Neural progenitor cell (in vitro differentiated cells): ENCODE results near the gene ASAP2. TPM values are rescaled to one million over a fixed set of nuclear protein-coding genes. Genes with fewer than 3 reads are reported as not detected.

ENCODE experiments used
- DNase-seq: peaks from one replicate; pipeline ENCODE4 v3.0.0-alpha.2; 2016; ENCODE audit warnings: low spot score
- H2AFZ ChIP-seq: fragments of 200-600 bp; sonication (generic); replicated peaks from 2 replicates; pipeline ENCODE4 v1.6.1; 2016; ENCODE audit warnings: antibody characterized with exemption
- H3F3A ChIP-seq: fragments of 200-600 bp; sonication (generic); 2 replicates; pipeline ENCODE4 v1.6.1; 2016; ENCODE audit warnings: antibody characterized with exemption, low read depth
- H3K27ac ChIP-seq: fragments of 200-600 bp; sonication (generic); 2 replicates; pipeline ENCODE4 v1.5.1; 2016; ENCODE audit warnings: mild to moderate bottlenecking
- H3K27me3 ChIP-seq: fragments of 200-600 bp; sonication (generic); 2 replicates; pipeline ENCODE4 v1.6.1; 2016; ENCODE audit warnings: mild to moderate bottlenecking, moderate library complexity
- H3K36me3 ChIP-seq: fragments of 200-600 bp; sonication (generic); 2 replicates; pipeline ENCODE4 v1.5.1; 2016
- H3K4me1 ChIP-seq: fragments of 200-600 bp; sonication (generic); 2 replicates; pipeline ENCODE4 v1.6.1; 2016; ENCODE audit warnings: mixed run types
- H3K4me2 ChIP-seq: fragments of 200-600 bp; sonication (generic); 2 replicates; pipeline ENCODE4 v1.6.1; 2016
- H3K4me3 ChIP-seq: fragments of 200-600 bp; sonication (generic); 2 replicates; pipeline ENCODE4 v1.5.1; 2016
- H3K79me2 ChIP-seq: fragments of 200-600 bp; sonication (generic); 2 replicates; pipeline ENCODE4 v1.6.1; 2016; ENCODE audit warnings: low read depth
- H3K9ac ChIP-seq: fragments of 200-600 bp; sonication (generic); 2 replicates; pipeline ENCODE4 v1.6.1; 2016
- H3K9me3 ChIP-seq: fragments of 200-600 bp; sonication (generic); 2 replicates; pipeline ENCODE4 v1.5.1; 2016; ENCODE audit warnings: low read depth
- H4K20me1 ChIP-seq: fragments of 200-600 bp; sonication (generic); 2 replicates; pipeline ENCODE4 v1.6.1; 2016; ENCODE audit warnings: low read depth
- H3K27ac Mint-ChIP-seq: 3 replicates; pipeline ENCODE4 v1.8.0; 2021; ENCODE audit warnings: mixed read lengths
- H3K27me3 Mint-ChIP-seq: 2 replicates; pipeline ENCODE4 v1.8.0; 2022; ENCODE audit warnings: low read depth, mild to moderate bottlenecking, inconsistent platforms, moderate library complexity, mixed read lengths; ENCODE audit not compliant: insufficient read depth
- H3K36me3 Mint-ChIP-seq: 3 replicates; pipeline ENCODE4 v1.8.0; 2021; ENCODE audit warnings: mixed read lengths
- H3K4me1 Mint-ChIP-seq: 3 replicates; pipeline ENCODE4 v1.8.0; 2021; ENCODE audit warnings: mixed read lengths
- H3K4me3 Mint-ChIP-seq: 3 replicates; pipeline ENCODE4 v1.8.0; 2021; ENCODE audit warnings: mild to moderate bottlenecking, moderate library complexity, mixed read lengths
- H3K9me3 Mint-ChIP-seq: 3 replicates; pipeline ENCODE4 v1.8.0; 2020; ENCODE audit warnings: mixed read lengths
- CTCF ChIP-seq: fragments of 200-600 bp; sonication (generic); IDR thresholded peaks from 2 replicates; pipeline ENCODE4 v1.5.1; 2017; ENCODE audit warnings: antibody characterized with exemption, mild to moderate bottlenecking
- EZH2 ChIP-seq: fragments of 200-600 bp; sonication (generic); IDR thresholded peaks from 2 replicates; pipeline ENCODE4 v1.6.1; 2017; ENCODE audit warnings: antibody characterized with exemption, mild to moderate bottlenecking, moderate library complexity
- EZH2phosphoT487 ChIP-seq: fragments of 200-600 bp; sonication (generic); IDR thresholded peaks from 2 replicates; pipeline ENCODE4 v1.6.1; 2017; ENCODE audit warnings: antibody characterized with exemption
- total RNA-seq: library from RNA; depleted of rRNA; stranded (reverse); fragments of >200 nt; gene quantifications from 2 replicates; pipeline ENCODE4 v1.2.3, GENCODE V29; 2015; ENCODE audit warnings: low replicate concordance

The ASAP2 gene
- total RNA-seq, 1 donor from 2014 or later: 31.7 TPM

GRCh38 chr2:9269295-9269694 is 62.7 kb downstream of the ASAP2 start:
- no peaks in the 10 kb centered on the region for H3K36me3 ChIP-seq
- Mint-ChIP-seq H3K9me3 (peaks cover 19% of the 10 kb centered on the region), H3K4me1 (peaks cover 31% of the 10 kb centered on the region), H3K27me3 (no peaks in the 10 kb centered on the region), H3K4me3 (no peak overlapping the region), H3K27ac (no peak overlapping the region), H3K36me3 (peaks cover 19% of the 10 kb centered on the region)
- peaks cover 16% of the 10 kb centered on the region for H3F3A ChIP-seq
- H2AFZ ChIP-seq: no peak overlapping the region
- TF ChIP-seq EZH2 (no peak), CTCF (no peak), EZH2phosphoT487 (no peak)
- H3K79me2 ChIP-seq: peaks cover 85% of the 10 kb centered on the region
- H4K20me1 ChIP-seq: peaks cover 51% of the 10 kb centered on the region
- no peak overlapping the region for H3K4me2 ChIP-seq
- H3K27ac ChIP-seq: no peak overlapping the region
- H3K4me1 ChIP-seq: peaks cover 23% of the 10 kb centered on the region
- DNase-seq: no peak
- H3K4me3 ChIP-seq: no peak overlapping the region
- H3K27me3 ChIP-seq: no peaks in the 10 kb centered on the region
- peaks cover 5% of the 10 kb centered on the region for H3K9me3 ChIP-seq
- no peak overlapping the region for H3K9ac ChIP-seq

GRCh38 chr2:9269695-9270360 is 63.2 kb downstream of the ASAP2 start:
- H3K9ac ChIP-seq: no peak overlapping the region
- H3K79me2 ChIP-seq: peaks cover 87% of the 10 kb centered on the region
- Mint-ChIP-seq H3K4me1 (peaks cover 27% of the 10 kb centered on the region), H3K27me3 (no peaks in the 10 kb centered on the region), H3K27ac (peak overlapping the region; percentile 25), H3K36me3 (peaks cover 19% of the 10 kb centered on the region), H3K9me3 (peaks cover 19% of the 10 kb centered on the region), H3K4me3 (no peak overlapping the region)
- no peak overlapping the region for H3K27ac ChIP-seq
- H3K36me3 ChIP-seq: no peaks in the 10 kb centered on the region
- no peak for DNase-seq
- H3K9me3 ChIP-seq: peaks cover 5% of the 10 kb centered on the region
- no peak overlapping the region for H2AFZ ChIP-seq
- no peak overlapping the region for H3K4me2 ChIP-seq
- no peak for TF ChIP-seq EZH2
- TF ChIP-seq CTCF: no peak
- no peak for TF ChIP-seq EZH2phosphoT487
- H4K20me1 ChIP-seq: peaks cover 51% of the 10 kb centered on the region
- peaks cover 23% of the 10 kb centered on the region for H3K4me1 ChIP-seq
- no peak overlapping the region for H3K4me3 ChIP-seq
- H3K27me3 ChIP-seq: no peaks in the 10 kb centered on the region
- peaks cover 16% of the 10 kb centered on the region for H3F3A ChIP-seq

- no peak overlapping the region for H3K4me3 ChIP-seq
- H3K9ac ChIP-seq: no peak overlapping the region
- Mint-ChIP-seq H3K4me3 (no peak overlapping the region), H3K4me1 (peaks cover 36% of the 10 kb centered on the region), H3K27ac (no peak overlapping the region), H3K9me3 (peaks cover 19% of the 10 kb centered on the region), H3K27me3 (no peaks in the 10 kb centered on the region), H3K36me3 (peaks cover 19% of the 10 kb centered on the region)
- H3F3A ChIP-seq: peaks cover 16% of the 10 kb centered on the region
- H3K79me2 ChIP-seq: peaks cover 87% of the 10 kb centered on the region
- TF ChIP-seq CTCF: no peak
- no peak for TF ChIP-seq EZH2phosphoT487
- TF ChIP-seq EZH2: no peak
- no peak overlapping the region for H3K27ac ChIP-seq
- no peak overlapping the region for H2AFZ ChIP-seq
- H4K20me1 ChIP-seq: peaks cover 56% of the 10 kb centered on the region
- no peaks in the 10 kb centered on the region for H3K27me3 ChIP-seq
- no peak for DNase-seq
- no peak overlapping the region for H3K4me2 ChIP-seq
- no peaks in the 10 kb centered on the region for H3K36me3 ChIP-seq
- peaks cover 28% of the 10 kb centered on the region for H3K4me1 ChIP-seq
- H3K9me3 ChIP-seq: peaks cover 5% of the 10 kb centered on the region
Measured at GRCh38 chr2:9271091-9271490, 64.5 kb downstream of the ASAP2 start.
